ENCODE measurements around the gene L1TD1. TPM values are rescaled to one million over a fixed set of nuclear protein-coding genes. Genes with fewer than 3 reads are reported as not detected.
"Not testable (repeated sequence)": the region's sequence is repeated elsewhere in the genome, so short reads cannot be mapped to it uniquely, and the experiment has no call there.

Gene L1TD1
- total RNA-seq, 1 experiment from 2014 or later, result 0.20 TPM

GRCh38 chr1:62239652-62240403 is 45.2 kb downstream of the L1TD1 start:
- intact Hi-C loops (cut with micrococcal nuclease); CTCF ChIA-PET; ATAC-seq; H3K9me3 ChIP-seq (ENCODE audit: control insufficient read depth in 1 of 2, insufficient read depth in 1 of 2, low read depth in 1 of 2, low read length in 2 of 2); H3K9ac ChIP-seq (ENCODE audit: low read length); H3K27me3 ChIP-seq (ENCODE audit: insufficient read depth, low read length); POLR2A ChIA-PET; RAD21 ChIA-PET (ENCODE audit: low non-redundant PET in 1 of 2, low total read pairs in 2 of 2, uncharacterized antibody in 2 of 2, unreplicated experiment in 2 of 2); DNase-seq (ENCODE audit: low read depth, low spot score); H4K20me1 ChIP-seq (ENCODE audit: insufficient read depth); H3K79me2 ChIP-seq (ENCODE audit: insufficient read depth, low read length); H3K4me3 ChIP-seq (replicated peaks in 1 of 2; ENCODE audit: low read depth in 1 of 2, low read length in 2 of 2); H3K36me3 ChIP-seq (ENCODE audit: control insufficient read depth in 1 of 2, insufficient read depth in 2 of 2, low read length in 2 of 2); H2AFZ ChIP-seq (ENCODE audit: low read depth, low read length, poor library complexity, severe bottlenecking); H3K9me2 ChIP-seq (ENCODE audit: insufficient read depth); H3K27ac ChIP-seq (ENCODE audit: low read depth, low read length); H3K4me2 ChIP-seq (ENCODE audit: low read length); BruUV-seq (replicated peaks): not testable (repeated sequence)
- H3K4me1 ChIP-seq (ENCODE audit: control insufficient read depth in 1 of 2, insufficient read depth in 2 of 2, low read length in 2 of 2), result peaks cover 0 to 14% of the 10 kb centered on the region in 2 experiments; a peak in 2 of 4 replicates

- CTCF ChIA-PET, result no interaction called here
- no peaks in the 10 kb centered on the region for H3K27me3 ChIP-seq (ENCODE audit: insufficient read depth, low read length)
- H3K79me2 ChIP-seq (ENCODE audit: insufficient read depth, low read length), result no peaks in the 10 kb centered on the region
- no peaks in the 10 kb centered on the region for H4K20me1 ChIP-seq (ENCODE audit: insufficient read depth)
- RAD21 ChIA-PET (ENCODE audit: low non-redundant PET in 1 of 2, low total read pairs in 2 of 2, uncharacterized antibody in 2 of 2, unreplicated experiment in 2 of 2), result no interaction called here
- ATAC-seq, result no peak
- no peak for DNase-seq (ENCODE audit: low read depth, low spot score)
- H3K27ac ChIP-seq (ENCODE audit: low read depth, low read length), result no peak overlapping the region
- no peaks in the 10 kb centered on the region for H3K36me3 ChIP-seq (ENCODE audit: control insufficient read depth in 1 of 2, insufficient read depth in 2 of 2, low read length in 2 of 2)
- intact Hi-C loops (cut with micrococcal nuclease), result no loop called here
- no peaks in the 10 kb centered on the region for H3K9me3 ChIP-seq (ENCODE audit: control insufficient read depth in 1 of 2, insufficient read depth in 1 of 2, low read depth in 1 of 2, low read length in 2 of 2)
- no peak overlapping the region for H3K4me2 ChIP-seq (ENCODE audit: low read length)
- H3K4me1 ChIP-seq (ENCODE audit: control insufficient read depth in 1 of 2, insufficient read depth in 2 of 2, low read length in 2 of 2), result peaks cover 0 to 16% of the 10 kb centered on the region in 2 experiments; a peak in 1 of 4 replicates
- H3K9me2 ChIP-seq (ENCODE audit: insufficient read depth), result no peaks in the 10 kb centered on the region
- BruUV-seq (replicated peaks), result no TSS peak
- H3K4me3 ChIP-seq (replicated peaks in 1 of 2; ENCODE audit: low read depth in 1 of 2, low read length in 2 of 2), result no peak overlapping the region
- H2AFZ ChIP-seq (ENCODE audit: low read depth, low read length, poor library complexity, severe bottlenecking), result no peak overlapping the region
- POLR2A ChIA-PET, result no interaction called here
- no peak overlapping the region for H3K9ac ChIP-seq (ENCODE audit: low read length)
- TF ChIP-seq ELF1 (IDR thresholded peaks at IDR 0.05; ENCODE audit: borderline replicate concordance, low read depth) (no peak), SP1 (IDR thresholded peaks at IDR 0.05; ENCODE audit: low read depth) (no peak), ATF3 (IDR thresholded peaks at IDR 0.05) (no peak), EZH2 (IDR thresholded peaks at IDR 0.05) (no peak), ZFX (IDR thresholded peaks at IDR 0.05) (no peak), REST (IDR thresholded peaks at IDR 0.05; ENCODE audit: low read depth) (no peak), POLR2AphosphoS5 (IDR thresholded peaks at IDR 0.05; ENCODE audit: low read depth, low read length) (no peak), SIN3A (IDR thresholded peaks at IDR 0.05; ENCODE audit: low read depth) (no peak), TCF7L2 (IDR thresholded peaks at IDR 0.05; ENCODE audit: borderline replicate concordance, extremely low read depth, insufficient read depth, insufficient read length) (no peak), POLR2A (IDR thresholded peaks at IDR 0.05; ENCODE audit: borderline replicate concordance, extremely low read depth, insufficient read depth, insufficient read length) (no peak), CTCF (IDR thresholded peaks at IDR 0.05 in 2 of 3, conservative IDR thresholded peaks at IDR 0.05 in 1 of 3; ENCODE audit: borderline replicate concordance in 1 of 3, insufficient read depth in 1 of 3, low read depth in 2 of 3, low read length in 2 of 3) (no peak), CBX3 (IDR thresholded peaks at IDR 0.05; ENCODE audit: low read depth) (no peak), YY1 (IDR thresholded peaks at IDR 0.05; ENCODE audit: extremely low read depth, insufficient replicate concordance, low read depth, low read length) (no peak), FOSL1 (IDR thresholded peaks at IDR 0.05; ENCODE audit: low read depth) (no peak)
These were observed 46.2 kb downstream of the L1TD1 start for GRCh38 chr1:62240651-62241370.
